Chondrocyte (in vitro differentiated cells): ENCODE measurements around the gene CORO7. TPM values are rescaled to one million over a fixed set of nuclear protein-coding genes. Genes with fewer than 3 reads are reported as not detected.
A peak's percentile ranks its signal among the peaks of the same experiment; 100 is the strongest.

Experiments
- DNase-seq: peaks from one replicate; pipeline ENCODE4 v3.0.0; 2021; ENCODE audit warnings: mixed read lengths, low spot score
- H3K27ac Mint-ChIP-seq: one replicate; pipeline ENCODE4 v1.8.0; 2021; ENCODE audit warnings: mild to moderate bottlenecking, moderate library complexity, mixed read lengths; ENCODE audit not compliant: unreplicated experiment
- H3K27me3 Mint-ChIP-seq: 2 replicates; pipeline ENCODE4 v1.8.0; 2021; ENCODE audit warnings: low read depth, mixed read lengths
- H3K36me3 Mint-ChIP-seq: 2 replicates; pipeline ENCODE4 v1.8.0; 2021; ENCODE audit warnings: low read depth, mixed read lengths
- H3K4me1 Mint-ChIP-seq: 2 replicates; pipeline ENCODE4 v1.8.0; 2021; ENCODE audit warnings: low read depth, mild to moderate bottlenecking, mixed read lengths
- H3K4me3 Mint-ChIP-seq: one replicate; pipeline ENCODE4 v1.8.0; 2021; ENCODE audit warnings: mild to moderate bottlenecking, moderate library complexity, mixed read lengths; ENCODE audit not compliant: unreplicated experiment
- H3K9me3 Mint-ChIP-seq: 2 replicates; pipeline ENCODE4 v1.8.0; 2021; ENCODE audit warnings: low read depth, mixed read lengths
- total RNA-seq: library from RNA; stranded (reverse); gene quantifications from 3 replicates; pipeline ENCODE4 v1.2.1, GENCODE V29; 2021
- TF ChIP-seq, protein P1 (sequence below): fragments of 200-600 bp; sonication (generic); IDR thresholded peaks from 2 replicates; pipeline ENCODE4 v1.5.0; 2021; ENCODE audit warnings: antibody characterized with exemption, mild to moderate bottlenecking, moderate library complexity

Gene CORO7
- total RNA-seq, 1 donor from 2014 or later, result 24.6 TPM

DNA sequence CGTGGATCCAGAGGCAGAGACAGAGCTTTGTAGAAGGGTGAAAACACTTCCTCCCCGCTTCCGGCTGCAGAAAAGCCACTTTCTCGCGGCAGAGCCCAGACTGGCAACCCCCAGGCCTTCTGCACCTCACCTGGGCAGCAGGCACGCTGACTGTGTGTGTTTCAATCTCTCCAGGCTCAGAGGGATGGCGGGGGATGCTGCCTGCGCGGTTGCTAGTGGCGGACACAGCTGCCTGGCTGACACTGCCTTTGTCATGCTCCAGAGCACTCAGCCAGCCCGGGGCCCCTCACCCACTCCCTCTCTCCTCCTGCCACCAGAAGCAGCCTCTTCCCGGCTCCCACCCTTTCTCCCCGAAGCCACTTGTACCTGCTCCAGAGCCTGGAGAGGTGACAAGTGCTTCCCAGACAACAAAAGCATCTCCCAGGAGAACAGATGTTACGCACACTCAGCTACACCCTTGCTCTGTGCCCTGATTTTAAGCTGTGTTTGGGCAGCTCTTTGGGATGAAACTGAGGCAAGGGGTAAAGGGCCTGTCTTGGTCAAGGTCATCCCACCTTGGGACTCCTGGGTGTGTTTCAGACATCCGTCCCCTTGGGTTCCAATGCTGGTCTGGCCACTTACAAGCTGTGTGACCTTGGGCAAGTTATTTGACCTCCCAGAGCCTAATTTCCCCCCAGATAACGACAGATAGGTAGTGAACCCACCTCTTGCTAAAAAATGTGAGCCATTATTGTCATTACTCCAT lies 109.8 kb downstream of the CORO7 start:
- TF ChIP-seq, protein P1, sequence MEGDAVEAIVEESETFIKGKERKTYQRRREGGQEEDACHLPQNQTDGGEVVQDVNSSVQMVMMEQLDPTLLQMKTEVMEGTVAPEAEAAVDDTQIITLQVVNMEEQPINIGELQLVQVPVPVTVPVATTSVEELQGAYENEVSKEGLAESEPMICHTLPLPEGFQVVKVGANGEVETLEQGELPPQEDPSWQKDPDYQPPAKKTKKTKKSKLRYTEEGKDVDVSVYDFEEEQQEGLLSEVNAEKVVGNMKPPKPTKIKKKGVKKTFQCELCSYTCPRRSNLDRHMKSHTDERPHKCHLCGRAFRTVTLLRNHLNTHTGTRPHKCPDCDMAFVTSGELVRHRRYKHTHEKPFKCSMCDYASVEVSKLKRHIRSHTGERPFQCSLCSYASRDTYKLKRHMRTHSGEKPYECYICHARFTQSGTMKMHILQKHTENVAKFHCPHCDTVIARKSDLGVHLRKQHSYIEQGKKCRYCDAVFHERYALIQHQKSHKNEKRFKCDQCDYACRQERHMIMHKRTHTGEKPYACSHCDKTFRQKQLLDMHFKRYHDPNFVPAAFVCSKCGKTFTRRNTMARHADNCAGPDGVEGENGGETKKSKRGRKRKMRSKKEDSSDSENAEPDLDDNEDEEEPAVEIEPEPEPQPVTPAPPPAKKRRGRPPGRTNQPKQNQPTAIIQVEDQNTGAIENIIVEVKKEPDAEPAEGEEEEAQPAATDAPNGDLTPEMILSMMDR, result no peak
- H3K36me3 Mint-ChIP-seq, result no peaks in the 10 kb centered on the region
- H3K27me3 Mint-ChIP-seq, result no peaks in the 10 kb centered on the region
- peak overlapping the region; percentile 88 for H3K27ac Mint-ChIP-seq
- H3K4me1 Mint-ChIP-seq, result peaks cover 30% of the 10 kb centered on the region
- H3K4me3 Mint-ChIP-seq, result peak overlapping the region; percentile 74
- no peaks in the 10 kb centered on the region for H3K9me3 Mint-ChIP-seq
- no peak for DNase-seq

Other genes starting within 250 kb of the CORO7 start
- not detected in 3 replicates for gene SRL, start 174.5 kb downstream of the CORO7 start, total RNA-seq
- gene TFAP4, start 143.6 kb downstream of the CORO7 start, total RNA-seq, result 2.5 to 4.0 TPM (median 2.5 TPM) in 3 replicates
- gene GLIS2, start 100.5 kb downstream of the CORO7 start, total RNA-seq, result 58.7 to 62.8 TPM (median 61.2 TPM) in 3 replicates
- gene PAM16, start 65.3 kb downstream of the CORO7 start, total RNA-seq, result 21.6 to 24.4 TPM (median 22.4 TPM) in 3 replicates
- 79.7 to 82.0 TPM (median 81.8 TPM) in 3 replicates for gene VASN, start 44.7 kb downstream of the CORO7 start, total RNA-seq
- 27.5 to 28.0 TPM (median 27.8 TPM) in 3 replicates for gene DNAJA3, start 9.3 kb upstream of the CORO7 start, total RNA-seq
- gene NMRAL1, start 58.0 kb upstream of the CORO7 start, total RNA-seq, result 41.0 to 56.3 TPM (median 44.0 TPM) in 3 replicates
- 45.9 to 69.4 TPM (median 46.4 TPM) in 3 replicates for gene HMOX2, start 59.8 kb upstream of the CORO7 start, total RNA-seq
- gene CDIP1, start 122.2 kb upstream of the CORO7 start, total RNA-seq, result 23.9 to 36.8 TPM (median 36.4 TPM) in 3 replicates
- gene C16orf96, start 139.7 kb upstream of the CORO7 start, total RNA-seq, result 0.12 to 0.23 TPM in 2 of 3 replicates, not detected in the other
- 22.9 to 36.6 TPM (median 23.6 TPM) in 3 replicates for gene UBALD1, start 198.3 kb upstream of the CORO7 start, total RNA-seq
- 81.9 to 88.4 TPM (median 83.4 TPM) in 3 replicates for gene MGRN1, start 208.2 kb upstream of the CORO7 start, total RNA-seq